ENCODE measurements around the gene MYLK. TPM values are rescaled to one million over a fixed set of nuclear protein-coding genes. Genes with fewer than 3 reads are reported as not detected.

The MYLK gene
- polyA plus RNA-seq, 1 donor from 2014 or later: 2.4 TPM

GRCh38 chr3:123661973-123662372, 222.2 kb downstream of the MYLK start:
- H3K27ac Mint-ChIP-seq: no peak overlapping the region
- no peak overlapping the region for H3K4me3 Mint-ChIP-seq

GRCh38 chr3:123660900-123661299, 223.2 kb downstream of the MYLK start:
- Mint-ChIP-seq H3K36me3 (peaks cover 5% of the 10 kb centered on the region), H3K27ac (no peak overlapping the region), H3K4me3 (no peak overlapping the region), H3K4me1 (no peaks in the 10 kb centered on the region), H3K9me3 (peaks cover 6 to 9% (median 6%) of the 10 kb centered on the region in 3 donors), H3K27me3 (peaks cover 10% of the 10 kb centered on the region)

More at GRCh38 chr3:123661973-123662372, 222.2 kb downstream of the MYLK start:
- H3K9me3 Mint-ChIP-seq: peaks cover under 1 to 4% (median 4%) of the 10 kb centered on the region in 3 donors
- H3K36me3 Mint-ChIP-seq: peaks cover 5% of the 10 kb centered on the region
- peaks cover 17% of the 10 kb centered on the region for H3K27me3 Mint-ChIP-seq
- H3K4me1 Mint-ChIP-seq: peaks cover 0 to 3% (median 2%) of the 10 kb centered on the region in 3 donors

GRCh38 chr3:123660141-123660675, 223.9 kb downstream of the MYLK start:
- no peaks in the 10 kb centered on the region for H3K4me1 Mint-ChIP-seq
- H3K27me3 Mint-ChIP-seq: peaks cover 12% of the 10 kb centered on the region
- H3K4me3 Mint-ChIP-seq: no peak overlapping the region
- H3K27ac Mint-ChIP-seq: no peak overlapping the region
- H3K36me3 Mint-ChIP-seq: peaks cover 5% of the 10 kb centered on the region
- H3K9me3 Mint-ChIP-seq: peaks cover 6 to 9% (median 6%) of the 10 kb centered on the region in 3 donors

GRCh38 chr3:123658852-123659206, 225.3 kb downstream of the MYLK start:
- no peaks in the 10 kb centered on the region for H3K4me1 Mint-ChIP-seq
- no peak overlapping the region for H3K4me3 Mint-ChIP-seq
- peaks cover 15% of the 10 kb centered on the region for H3K27me3 Mint-ChIP-seq
- no peak overlapping the region for H3K27ac Mint-ChIP-seq
- peaks cover 5% of the 10 kb centered on the region for H3K36me3 Mint-ChIP-seq
- H3K9me3 Mint-ChIP-seq: peaks cover 6 to 9% (median 6%) of the 10 kb centered on the region in 3 donors

- peaks cover 4% of the 10 kb centered on the region for H3K36me3 Mint-ChIP-seq
- peaks cover 15% of the 10 kb centered on the region for H3K27me3 Mint-ChIP-seq
- no peak overlapping the region for H3K4me3 Mint-ChIP-seq
- H3K27ac Mint-ChIP-seq: no peak overlapping the region
- H3K9me3 Mint-ChIP-seq: peaks cover 6 to 9% (median 6%) of the 10 kb centered on the region in 3 donors
- H3K4me1 Mint-ChIP-seq: no peaks in the 10 kb centered on the region
These were observed 225.8 kb downstream of the MYLK start for GRCh38 chr3:123658118-123658851.

- peaks cover 5 to 9% (median 6%) of the 10 kb centered on the region in 3 donors for H3K9me3 Mint-ChIP-seq
- peaks cover 15% of the 10 kb centered on the region for H3K27me3 Mint-ChIP-seq
- H3K4me1 Mint-ChIP-seq: no peaks in the 10 kb centered on the region
- H3K27ac Mint-ChIP-seq: no peak overlapping the region
- H3K4me3 Mint-ChIP-seq: no peak overlapping the region
- no peaks in the 10 kb centered on the region for H3K36me3 Mint-ChIP-seq
These were observed 226.6 kb downstream of the MYLK start for GRCh38 chr3:123657568-123657967.

- H3K4me1 Mint-ChIP-seq: no peaks in the 10 kb centered on the region
- no peaks in the 10 kb centered on the region for H3K36me3 Mint-ChIP-seq
- H3K4me3 Mint-ChIP-seq: no peak overlapping the region
- H3K9me3 Mint-ChIP-seq: peaks cover 5 to 9% (median 6%) of the 10 kb centered on the region in 3 donors
- H3K27ac Mint-ChIP-seq: no peak overlapping the region
- peaks cover 15% of the 10 kb centered on the region for H3K27me3 Mint-ChIP-seq
These were observed 227.0 kb downstream of the MYLK start for GRCh38 chr3:123657111-123657510.

- no peak overlapping the region for H3K4me3 Mint-ChIP-seq
- H3K27me3 Mint-ChIP-seq: peaks cover 15% of the 10 kb centered on the region
- H3K9me3 Mint-ChIP-seq: peaks cover 5 to 9% (median 6%) of the 10 kb centered on the region in 3 donors
- H3K36me3 Mint-ChIP-seq: no peaks in the 10 kb centered on the region
- no peak overlapping the region for H3K27ac Mint-ChIP-seq
- no peaks in the 10 kb centered on the region for H3K4me1 Mint-ChIP-seq
These were observed 227.4 kb downstream of the MYLK start for GRCh38 chr3:123656691-123657090.

GRCh38 chr3:123656274-123656673, 227.9 kb downstream of the MYLK start:
- H3K27ac Mint-ChIP-seq: no peak overlapping the region
- no peaks in the 10 kb centered on the region for H3K4me1 Mint-ChIP-seq
- H3K27me3 Mint-ChIP-seq: peaks cover 12% of the 10 kb centered on the region
- peaks cover 5 to 9% (median 6%) of the 10 kb centered on the region in 3 donors for H3K9me3 Mint-ChIP-seq
- H3K4me3 Mint-ChIP-seq: no peak overlapping the region
- no peaks in the 10 kb centered on the region for H3K36me3 Mint-ChIP-seq

GRCh38 chr3:123655400-123655799, 228.7 kb downstream of the MYLK start:
- H3K27ac Mint-ChIP-seq: no peak overlapping the region
- H3K36me3 Mint-ChIP-seq: no peaks in the 10 kb centered on the region
- no peak overlapping the region for H3K4me3 Mint-ChIP-seq
- H3K27me3 Mint-ChIP-seq: peaks cover 10% of the 10 kb centered on the region
- peaks cover 5 to 9% (median 6%) of the 10 kb centered on the region in 3 donors for H3K9me3 Mint-ChIP-seq
- H3K4me1 Mint-ChIP-seq: no peaks in the 10 kb centered on the region

- Mint-ChIP-seq H3K36me3 (no peaks in the 10 kb centered on the region), H3K27ac (no peak overlapping the region), H3K9me3 (peaks cover 5 to 9% (median 6%) of the 10 kb centered on the region in 3 donors), H3K4me1 (peaks cover 0 to 1% (median 0%) of the 10 kb centered on the region in 3 donors), H3K4me3 (no peak overlapping the region), H3K27me3 (peaks cover 7% of the 10 kb centered on the region)
These were observed 230.9 kb downstream of the MYLK start for GRCh38 chr3:123653221-123653682.

GRCh38 chr3:123652342-123652984, 231.7 kb downstream of the MYLK start:
- Mint-ChIP-seq H3K9me3 (peaks cover 4 to 9% (median 5%) of the 10 kb centered on the region in 3 donors), H3K4me1 (peaks cover 0 to 1% (median 0%) of the 10 kb centered on the region in 3 donors), H3K27me3 (peaks cover 7% of the 10 kb centered on the region), H3K27ac (no peak overlapping the region), H3K4me3 (no peak overlapping the region), H3K36me3 (no peaks in the 10 kb centered on the region)

- Mint-ChIP-seq H3K27ac (no peak overlapping the region), H3K4me1 (peaks cover 0 to 1% (median 0%) of the 10 kb centered on the region in 3 donors), H3K36me3 (no peaks in the 10 kb centered on the region), H3K9me3 (peaks cover 0 to 5% (median 0%) of the 10 kb centered on the region in 3 donors), H3K4me3 (no peak overlapping the region), H3K27me3 (peaks cover 7% of the 10 kb centered on the region)
These were observed 232.4 kb downstream of the MYLK start for GRCh38 chr3:123651449-123652341.

GRCh38 chr3:123650101-123650500, 234.0 kb downstream of the MYLK start:
- Mint-ChIP-seq H3K9me3 (no peaks in the 10 kb centered on the region), H3K27ac (no peak overlapping the region), H3K4me3 (no peak overlapping the region), H3K4me1 (peaks cover 0 to 1% (median 0%) of the 10 kb centered on the region in 3 donors), H3K27me3 (peaks cover 4% of the 10 kb centered on the region), H3K36me3 (no peaks in the 10 kb centered on the region)
